ENCODE data around the gene TMEM190.
"Not testable (repeated sequence)": the region's sequence is repeated elsewhere in the genome, so short reads cannot be mapped to it uniquely, and the experiment has no call there.

The TMEM190 gene

GRCh38 chr19:55376241-55376933 is at the start of gene TMEM190:
Gene TMEM190, plus strand, starts transcription at chr19:55376826. Its CDS starts 28 bp downstream, at chr19:55376854.
- no peak for DNase-seq (ENCODE audit: low read depth in 2 of 3, low spot score in 1 of 3)

GRCh38 chr19:55328774-55329318 is 47.8 kb upstream of the TMEM190 start:
- DNase-seq (ENCODE audit: low read depth in 2 of 3, low spot score in 1 of 3) = not testable (repeated sequence)

GRCh38 chr19:55329791-55330190 is 46.8 kb upstream of the TMEM190 start:
- DNase-seq (ENCODE audit: low read depth in 2 of 3, low spot score in 1 of 3) = not testable (repeated sequence)

GRCh38 chr19:55333870-55334269 is 42.8 kb upstream of the TMEM190 start:
- no peak for DNase-seq (ENCODE audit: low read depth in 2 of 3, low spot score in 1 of 3)

GRCh38 chr19:55336101-55336500 is 40.5 kb upstream of the TMEM190 start:
- no peak for DNase-seq (ENCODE audit: low read depth in 2 of 3, low spot score in 1 of 3)

DNA sequence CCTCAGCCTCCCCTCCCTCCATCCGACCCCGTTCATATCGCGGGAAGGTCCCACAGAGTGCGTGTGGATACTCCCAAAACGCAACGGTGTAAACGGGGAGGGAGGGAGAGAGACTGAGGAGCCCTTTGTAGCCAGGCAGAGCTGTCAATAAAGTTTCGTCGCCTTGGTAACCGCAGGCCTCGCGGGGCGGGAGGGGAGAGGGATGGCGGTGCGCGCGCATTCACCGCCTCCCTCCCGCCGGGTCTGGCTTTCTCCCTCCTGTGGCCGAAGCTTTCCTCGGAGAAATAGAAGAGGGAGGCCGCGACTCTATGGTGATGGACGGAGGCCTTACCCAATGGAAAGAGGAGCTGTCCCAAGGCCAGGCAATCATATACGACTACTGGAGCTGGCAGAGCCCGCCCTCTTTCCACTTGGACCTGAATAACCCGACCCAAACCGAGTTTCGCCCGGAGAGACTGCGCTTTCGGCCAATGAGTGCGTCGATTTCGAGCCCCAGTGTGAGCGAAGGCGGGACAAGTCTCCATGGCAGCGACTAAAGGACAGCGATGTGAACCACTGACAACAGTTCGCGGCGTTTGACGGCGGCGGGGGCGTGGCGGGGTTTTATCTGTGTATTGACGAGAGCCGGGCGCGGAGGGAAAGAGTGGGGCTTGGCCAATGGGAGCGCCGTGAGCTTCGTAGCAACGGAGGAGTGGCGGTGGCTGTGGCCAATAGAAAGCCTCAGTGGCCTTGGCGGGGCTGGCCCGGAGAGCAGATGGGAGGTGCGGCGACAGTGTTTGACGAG is 37.3 kb upstream of the TMEM190 start, which contains the start of gene KMT5C:
KMT5C (plus strand) TSS at position 772 of the 784 bp plus-strand sequence. CDS start 2,061 bp downstream, outside the sequence.
- DNase-seq (ENCODE audit: low read depth in 2 of 3, low spot score in 1 of 3) = peak; percentile 100

DNA sequence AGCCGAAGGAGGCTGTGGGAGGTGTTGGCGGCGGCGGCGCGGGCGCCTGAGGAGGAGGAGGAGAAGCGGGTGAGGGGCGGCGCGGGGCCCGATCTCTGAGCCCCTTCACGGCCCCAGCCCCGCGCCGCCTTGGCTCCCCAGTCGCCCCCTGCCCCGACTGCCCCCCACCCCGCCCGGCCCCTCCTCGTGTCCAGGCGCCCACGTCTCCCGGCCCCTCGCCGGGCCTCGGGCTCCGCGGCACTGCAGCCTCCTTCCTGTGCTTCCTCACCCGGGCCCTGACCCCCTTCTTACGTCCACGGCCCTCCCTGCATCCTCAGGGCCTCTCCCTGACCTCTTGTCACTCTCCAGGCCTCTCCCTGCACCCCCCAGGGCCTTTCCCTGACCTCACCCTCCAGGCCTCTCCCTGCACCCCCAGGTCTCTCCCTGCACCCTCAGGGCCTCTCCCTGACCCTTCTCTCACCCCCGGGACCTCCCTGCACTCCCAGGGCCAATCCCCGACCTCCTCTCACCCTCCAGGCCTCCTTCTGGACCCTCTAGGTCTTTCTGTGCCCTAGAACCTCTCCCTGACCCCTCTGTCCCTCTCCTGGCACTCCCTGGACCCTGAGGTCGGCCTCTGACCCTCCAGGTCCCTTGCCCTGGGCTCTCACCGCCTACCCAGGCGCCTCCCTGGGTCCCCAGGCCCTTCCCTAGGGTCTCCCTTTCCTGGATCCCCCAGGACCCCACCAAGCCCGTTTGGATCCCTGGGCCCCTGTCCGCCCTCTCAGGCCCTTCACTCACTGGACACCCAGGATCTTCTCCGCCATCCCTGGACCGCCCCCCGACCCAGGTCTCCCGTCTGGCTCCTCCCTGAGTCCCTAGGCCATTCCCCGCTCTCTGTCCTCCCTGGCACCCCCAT is 36.5 kb upstream of the TMEM190 start:
- DNase-seq (ENCODE audit: low read depth in 2 of 3, low spot score in 1 of 3) = no peak

DNA sequence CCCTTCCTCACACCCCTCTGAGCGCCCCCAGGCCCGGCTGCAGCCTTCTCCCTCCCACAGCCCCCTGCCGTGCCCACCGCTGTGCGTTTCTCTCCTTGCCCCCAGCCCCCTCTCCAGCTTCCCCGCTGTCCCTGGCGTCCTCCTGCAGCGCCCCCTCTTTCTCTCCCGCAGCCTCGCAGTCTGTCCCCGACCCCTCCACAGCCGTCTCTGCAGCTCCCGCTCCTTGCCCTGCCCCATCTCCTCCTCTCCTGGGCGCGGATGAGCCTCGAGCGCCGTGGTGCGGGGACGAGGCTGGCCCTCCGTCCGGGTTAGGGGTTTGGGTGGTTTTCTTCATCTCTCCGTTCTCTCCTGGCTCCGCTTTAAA is 35.9 kb upstream of the TMEM190 start:
- peak in 1 of 3 donors; percentile 11 for DNase-seq (ENCODE audit: low read depth in 2 of 3, low spot score in 1 of 3)

- DNase-seq (ENCODE audit: low read depth in 2 of 3, low spot score in 1 of 3) = peak; percentile 57 to 70 (median 60)
Measured at GRCh38 chr19:55341171-55341588, 35.4 kb upstream of the TMEM190 start.

GRCh38 chr19:55341595-55342531 is 34.8 kb upstream of the TMEM190 start:
- no peak for DNase-seq (ENCODE audit: low read depth in 2 of 3, low spot score in 1 of 3)

DNA sequence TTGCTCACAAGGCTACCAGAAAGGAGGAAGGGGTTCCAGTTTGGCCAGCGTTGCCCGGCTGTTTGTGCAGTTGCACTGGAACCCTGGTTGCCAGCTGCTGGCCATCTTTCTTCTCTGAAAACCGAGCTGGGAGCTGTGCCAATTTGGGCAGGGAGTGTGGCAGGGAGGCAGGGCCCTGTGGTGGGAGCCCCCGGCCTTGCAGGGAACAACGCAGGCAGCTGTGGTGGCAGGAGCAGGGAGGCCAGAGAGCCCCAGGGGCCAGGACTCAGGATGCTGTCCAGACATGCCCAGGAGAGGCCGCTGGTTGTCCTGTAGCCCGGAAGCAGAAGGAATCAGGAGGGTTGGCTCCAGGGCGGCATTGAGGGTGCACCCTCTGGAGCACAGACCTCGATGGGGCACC is 32.2 kb upstream of the TMEM190 start:
- DNase-seq (ENCODE audit: low read depth in 2 of 3, low spot score in 1 of 3) = no peak

GRCh38 chr19:55345101-55345817 is 31.4 kb upstream of the TMEM190 start:
- DNase-seq (ENCODE audit: low read depth in 2 of 3, low spot score in 1 of 3) = no peak

- no peak for DNase-seq (ENCODE audit: low read depth in 2 of 3, low spot score in 1 of 3)
Measured at GRCh38 chr19:55345818-55346724, 30.6 kb upstream of the TMEM190 start.

GRCh38 chr19:55346725-55347441 is 29.7 kb upstream of the TMEM190 start:
- DNase-seq (ENCODE audit: low read depth in 2 of 3, low spot score in 1 of 3) = no peak

DNA sequence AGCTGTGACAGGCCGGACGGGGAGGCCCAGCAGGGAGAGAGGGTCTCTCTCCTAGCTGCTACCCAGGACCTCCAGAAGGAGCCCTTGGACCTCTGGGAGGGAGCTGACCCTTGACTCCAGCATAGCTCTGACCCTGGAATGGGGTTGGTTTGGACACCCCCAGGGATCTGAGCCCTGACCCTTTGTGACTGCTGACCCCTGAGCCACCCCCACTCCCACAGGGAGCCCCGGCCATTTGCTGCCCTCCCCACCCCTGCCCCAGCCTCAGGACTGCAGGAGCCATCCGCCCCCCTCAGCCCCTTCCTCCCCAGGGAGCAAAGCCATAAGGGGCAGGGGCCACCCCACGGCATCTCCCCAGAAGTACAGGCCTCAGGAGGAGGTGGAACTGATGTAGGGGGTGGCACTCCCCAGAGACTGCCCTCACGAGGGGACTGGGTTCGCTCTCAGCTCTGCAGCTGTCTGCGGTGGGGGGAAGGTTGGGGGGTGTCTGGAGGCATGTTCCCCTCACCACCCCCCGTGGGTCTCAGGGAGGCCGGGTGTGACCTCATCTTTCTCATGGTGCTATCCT is 29.1 kb upstream of the TMEM190 start:
- no peak for DNase-seq (ENCODE audit: low read depth in 2 of 3, low spot score in 1 of 3)

DNA sequence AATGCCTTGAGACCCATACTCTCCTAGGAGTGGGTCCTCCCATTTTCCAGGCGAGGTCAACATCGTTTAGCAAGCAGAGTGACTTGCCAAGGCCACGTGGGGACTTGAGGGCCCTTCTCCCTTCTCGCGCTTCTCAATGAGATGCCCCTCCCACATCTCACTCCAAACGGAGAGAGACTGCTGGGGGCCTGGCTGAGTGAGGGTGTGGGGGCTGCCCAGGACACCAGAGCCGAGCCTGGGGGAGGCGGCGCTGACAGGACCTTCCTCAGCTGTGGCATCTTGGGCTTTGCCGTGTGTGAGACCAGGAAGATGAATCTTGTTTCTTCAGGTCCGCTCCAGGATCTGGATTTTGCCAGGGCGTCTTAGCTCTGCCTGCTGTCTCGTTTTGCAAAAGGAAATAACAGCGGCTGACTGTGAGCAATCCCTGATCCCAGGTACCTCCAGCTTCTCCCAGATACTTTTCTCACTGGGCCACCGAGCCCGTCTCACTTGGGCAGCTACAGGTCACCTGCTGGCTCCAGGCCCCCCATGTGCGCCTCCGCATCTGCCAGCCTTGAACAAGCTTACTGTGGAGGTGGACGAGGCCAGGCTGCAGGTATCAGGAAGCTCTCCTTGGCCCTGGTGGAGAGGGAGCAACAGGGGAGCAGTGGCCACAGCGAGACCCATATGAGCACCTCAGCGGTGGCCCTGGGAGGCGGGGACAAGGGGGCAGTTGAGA is 28.1 kb upstream of the TMEM190 start:
- DNase-seq (ENCODE audit: low read depth in 2 of 3, low spot score in 1 of 3) = no peak
